MM.1S (cell line): Measurements from ENCODE around the gene RFFL.
A peak's percentile ranks its signal among the peaks of the same experiment; 100 is the strongest.

Experiments
- DNase-seq: peaks from one replicate; pipeline ENCODE4 v3.0.0-alpha.2; 2015
- H2AFZ ChIP-seq: fragments of 300-600 bp; sonication (generic); 2 replicates; pipeline ENCODE4 v1.6.0; 2016; ENCODE audit warnings: antibody characterized with exemption, low read length
- H3F3A ChIP-seq: fragments of 300-600 bp; sonication (generic); 2 replicates; pipeline ENCODE4 v1.6.1; 2016; ENCODE audit warnings: mild to moderate bottlenecking, antibody characterized with exemption, low read length, moderate library complexity, mixed read lengths; ENCODE audit not compliant: insufficient read depth
- H3K27ac ChIP-seq: fragments of 300-600 bp; sonication (generic); 2 replicates; pipeline ENCODE4 v1.5.1; 2016; ENCODE audit warnings: mild to moderate bottlenecking, low read length
- H3K27me3 ChIP-seq: fragments of 300-600 bp; sonication (generic); replicated peaks from 2 replicates; pipeline ENCODE4 v1.6.0; 2016; ENCODE audit warnings: low read length; ENCODE audit not compliant: insufficient read depth
- H3K36me3 ChIP-seq: fragments of 300-600 bp; sonication (generic); replicated peaks from 2 replicates; pipeline ENCODE4 v1.6.1; 2016; ENCODE audit warnings: mild to moderate bottlenecking, low read length, mixed read lengths; ENCODE audit not compliant: insufficient read depth
- H3K4me1 ChIP-seq: fragments of 300-600 bp; sonication (generic); 2 replicates; pipeline ENCODE4 v1.6.1; 2016; ENCODE audit warnings: low read length, mixed read lengths
- H3K4me2 ChIP-seq: fragments of 300-600 bp; sonication (generic); 2 replicates; pipeline ENCODE4 v1.6.0; 2016; ENCODE audit warnings: low read depth, low read length
- H3K4me3 ChIP-seq: fragments of 300-600 bp; sonication (generic); 2 replicates; pipeline ENCODE4 v1.5.1; 2016; ENCODE audit warnings: low read length, mixed read lengths
- H3K79me2 ChIP-seq: fragments of 300-600 bp; sonication (generic); 2 replicates; pipeline ENCODE4 v1.6.1; 2016; ENCODE audit warnings: mixed run types, low read length, mixed read lengths
- H3K9ac ChIP-seq: fragments of 300-600 bp; sonication (generic); 2 replicates; pipeline ENCODE4 v1.6.1; 2016; ENCODE audit warnings: low read length, mixed read lengths
- H3K9me2 ChIP-seq: fragments of 300-600 bp; sonication (generic); replicated peaks from 2 replicates; pipeline ENCODE4 v1.6.1; 2016; ENCODE audit warnings: mild to moderate bottlenecking, low read length, mixed read lengths; ENCODE audit not compliant: insufficient read depth
- H3K9me3 ChIP-seq: fragments of 300-600 bp; sonication (generic); replicated peaks from 2 replicates; pipeline ENCODE4 v1.6.1; 2016; ENCODE audit warnings: mild to moderate bottlenecking, low read length, mixed read lengths; ENCODE audit not compliant: insufficient read depth
- H4K20me1 ChIP-seq: fragments of 300-600 bp; sonication (generic); 2 replicates; pipeline ENCODE4 v1.6.1; 2016; ENCODE audit warnings: mild to moderate bottlenecking, low read length, moderate library complexity, mixed read lengths; ENCODE audit not compliant: insufficient read depth
- EZH2 ChIP-seq: fragments of 300-600 bp; sonication (generic); optimal IDR thresholded peaks from 2 replicates; pipeline ENCODE3; 2017; ENCODE audit warnings: low read depth, mild to moderate bottlenecking, antibody characterized with exemption, low read length, mixed read lengths
- EZH2phosphoT487 ChIP-seq: fragments of 300-600 bp; sonication (generic); IDR thresholded peaks from 2 replicates; pipeline ENCODE4 v1.6.1; 2018; ENCODE audit warnings: antibody characterized with exemption, low read length
- TF ChIP-seq, protein P1 (sequence below): fragments of 300-600 bp; sonication (generic); IDR thresholded peaks from 2 replicates; pipeline ENCODE4 v1.5.1; 2016; ENCODE audit warnings: antibody characterized with exemption, low read length, mixed read lengths

Gene RFFL

DNA sequence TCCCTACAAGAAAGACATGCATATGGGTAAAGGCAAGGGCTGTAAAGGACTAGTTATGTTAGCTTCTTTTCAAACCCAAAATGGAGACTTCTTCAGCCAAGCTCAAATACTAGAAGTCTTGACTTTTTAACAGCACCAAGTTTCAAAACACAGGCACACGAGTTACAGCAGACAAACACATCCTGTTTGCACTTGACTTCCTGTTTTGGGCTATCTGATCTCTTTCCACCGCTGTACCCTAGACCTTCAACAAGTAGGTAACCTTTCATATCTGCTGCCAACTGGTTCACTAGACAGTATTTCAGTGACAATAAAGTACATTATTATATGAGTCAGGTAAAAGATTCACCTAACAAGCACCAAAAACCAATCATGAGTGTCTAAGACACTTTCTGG lies 12.3 kb downstream of the RFFL start:
- Histone ChIP-seq H3K9ac (peak overlapping the region; percentile 16; the same call in 1 of the 2 replicates), H3K4me1 (peaks cover 37% of the 10 kb centered on the region), H3K9me2 (no peaks in the 10 kb centered on the region), H3K79me2 (peaks cover 35% of the 10 kb centered on the region), H3K4me3 (peak overlapping the region; percentile 24), H4K20me1 (no peaks in the 10 kb centered on the region), H3K9me3 (no peaks in the 10 kb centered on the region), H3F3A (peaks cover 31% of the 10 kb centered on the region), H3K27ac (peak overlapping the region; percentile 74), H3K36me3 (no peaks in the 10 kb centered on the region), H2AFZ (peak overlapping the region; percentile 24; the same call in 1 of the 2 replicates), H3K4me2 (peak overlapping the region; percentile 64), H3K27me3 (no peaks in the 10 kb centered on the region)
- TF ChIP-seq EZH2phosphoT487 (no peak), EZH2 (no peak)
- TF ChIP-seq, protein P1, sequence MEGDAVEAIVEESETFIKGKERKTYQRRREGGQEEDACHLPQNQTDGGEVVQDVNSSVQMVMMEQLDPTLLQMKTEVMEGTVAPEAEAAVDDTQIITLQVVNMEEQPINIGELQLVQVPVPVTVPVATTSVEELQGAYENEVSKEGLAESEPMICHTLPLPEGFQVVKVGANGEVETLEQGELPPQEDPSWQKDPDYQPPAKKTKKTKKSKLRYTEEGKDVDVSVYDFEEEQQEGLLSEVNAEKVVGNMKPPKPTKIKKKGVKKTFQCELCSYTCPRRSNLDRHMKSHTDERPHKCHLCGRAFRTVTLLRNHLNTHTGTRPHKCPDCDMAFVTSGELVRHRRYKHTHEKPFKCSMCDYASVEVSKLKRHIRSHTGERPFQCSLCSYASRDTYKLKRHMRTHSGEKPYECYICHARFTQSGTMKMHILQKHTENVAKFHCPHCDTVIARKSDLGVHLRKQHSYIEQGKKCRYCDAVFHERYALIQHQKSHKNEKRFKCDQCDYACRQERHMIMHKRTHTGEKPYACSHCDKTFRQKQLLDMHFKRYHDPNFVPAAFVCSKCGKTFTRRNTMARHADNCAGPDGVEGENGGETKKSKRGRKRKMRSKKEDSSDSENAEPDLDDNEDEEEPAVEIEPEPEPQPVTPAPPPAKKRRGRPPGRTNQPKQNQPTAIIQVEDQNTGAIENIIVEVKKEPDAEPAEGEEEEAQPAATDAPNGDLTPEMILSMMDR = no peak
- peak; percentile 78 for DNase-seq

DNA sequence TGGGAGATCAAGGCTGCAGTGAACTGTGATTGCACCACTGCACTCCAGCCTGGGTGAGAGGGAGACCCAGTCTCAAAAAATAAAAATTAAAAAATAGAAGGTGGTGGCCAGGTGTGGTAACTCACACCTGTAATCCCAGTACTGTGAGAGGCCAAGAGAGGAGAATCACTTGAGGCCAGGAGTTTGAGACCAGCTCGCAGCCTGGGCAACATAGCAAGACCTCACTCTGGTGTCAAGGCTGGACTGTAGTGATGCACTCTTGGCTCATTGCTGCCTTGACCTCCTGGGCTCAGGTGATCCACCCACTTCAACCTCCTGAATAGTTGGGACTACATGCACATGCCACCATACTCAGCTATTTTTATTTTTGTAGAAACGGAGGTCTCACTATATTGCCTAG lies 13.3 kb downstream of the RFFL start:
- no peak overlapping the region for H3K4me3 ChIP-seq
- peaks cover 43% of the 10 kb centered on the region for H3K79me2 ChIP-seq

DNA sequence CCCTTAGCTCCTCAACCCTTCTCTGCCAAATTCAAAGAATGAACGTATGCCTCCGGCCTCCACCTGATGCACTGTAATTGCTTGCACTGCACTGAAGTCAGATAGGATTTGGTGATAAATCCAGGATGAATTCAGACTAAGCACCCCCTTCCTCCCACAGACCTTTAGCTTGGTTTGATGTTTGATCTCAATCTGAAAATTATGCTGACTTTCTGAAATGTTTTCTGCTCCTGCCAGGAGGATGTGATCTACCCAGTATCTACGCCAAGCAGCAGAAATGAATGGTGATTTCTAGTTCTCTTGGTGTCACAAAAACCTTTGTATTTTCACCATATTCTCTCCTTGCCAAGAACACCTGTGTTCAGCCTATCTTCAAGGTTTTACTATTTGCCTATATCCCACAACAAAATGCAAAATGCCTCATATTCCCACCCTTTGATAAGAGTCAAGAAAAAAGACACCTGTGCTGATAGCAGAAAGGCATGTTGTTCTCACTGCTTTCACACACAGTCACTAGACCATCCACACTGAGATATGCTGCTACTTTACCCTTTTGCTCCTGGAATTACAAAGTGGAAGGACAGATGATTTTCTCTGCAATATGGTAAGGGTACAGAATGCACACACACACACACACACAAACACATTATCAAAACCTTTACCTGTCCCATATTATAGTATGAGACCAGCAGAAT lies 14.7 kb downstream of the RFFL start:
- no peaks in the 10 kb centered on the region for H3K9me3 ChIP-seq
- no peak for DNase-seq
- no peaks in the 10 kb centered on the region for H4K20me1 ChIP-seq
- H3K9me2 ChIP-seq = no peaks in the 10 kb centered on the region
- H3K4me2 ChIP-seq = no peak overlapping the region
- H3K9ac ChIP-seq = no peak overlapping the region
- H3K79me2 ChIP-seq = peaks cover 46% of the 10 kb centered on the region
- no peak overlapping the region for H3K4me3 ChIP-seq
- H2AFZ ChIP-seq = no peak overlapping the region
- peaks cover 45% of the 10 kb centered on the region for H3K4me1 ChIP-seq
- H3K36me3 ChIP-seq = no peaks in the 10 kb centered on the region
- no peaks in the 10 kb centered on the region for H3K27me3 ChIP-seq
- H3K27ac ChIP-seq = no peak overlapping the region
- TF ChIP-seq EZH2 (no peak), EZH2phosphoT487 (no peak)
- TF ChIP-seq, protein P1 = no peak
- peaks cover 38% of the 10 kb centered on the region for H3F3A ChIP-seq

More for the DNA sequence above, 13.3 kb downstream of the RFFL start:
- TF ChIP-seq, protein P1 = no peak
- no peak for TF ChIP-seq EZH2phosphoT487
- no peak for TF ChIP-seq EZH2
- H3K27ac ChIP-seq = no peak overlapping the region
- peaks cover 45% of the 10 kb centered on the region for H3K4me1 ChIP-seq
- H3K9ac ChIP-seq = no peak overlapping the region
- no peaks in the 10 kb centered on the region for H3K9me2 ChIP-seq
- DNase-seq = no peak
- H2AFZ ChIP-seq = no peak overlapping the region
- H3F3A ChIP-seq = peaks cover 38% of the 10 kb centered on the region
- H4K20me1 ChIP-seq = no peaks in the 10 kb centered on the region
- H3K36me3 ChIP-seq = no peaks in the 10 kb centered on the region
- H3K4me2 ChIP-seq = no peak overlapping the region
- no peaks in the 10 kb centered on the region for H3K9me3 ChIP-seq
- no peaks in the 10 kb centered on the region for H3K27me3 ChIP-seq
